IMR-90 (cell line): Measurements from ENCODE around the gene MARCHF3. TPM values are rescaled to one million over a fixed set of nuclear protein-coding genes. Genes with fewer than 3 reads are reported as not detected.

Source experiments
- ATAC-seq: fragments of 200-7000 bp; cut with Tn5 transposase; 2 replicates; pipeline ENCODE4 v1.9.1; 2020; ENCODE audit warnings: low read depth, mild to moderate bottlenecking, moderate library complexity
- BruUV-seq: library from RNA; stranded (reverse); fragments of 400-500 nt; replicated peaks from 2 replicates; lab custom pipeline; 2021; lab: Mats Ljungman, UMichigan
- CTCF ChIA-PET: fragments of 300-600 bp; formaldehyde crosslinking; extraction: SDS; loops from one replicate; lab custom pipeline; 2021; ENCODE audit warnings: antibody characterized with exemption; lab: Yijun Ruan, JAX
- POLR2A ChIA-PET: fragments of 300-600 bp; sonication (Branson Sonifier 250); formaldehyde crosslinking; loops from one replicate; lab custom pipeline; 2022; ENCODE audit warnings: antibody characterized with exemption; ENCODE audit not compliant: unreplicated experiment; lab: Charles Lee
- DNase-seq: peaks from one replicate; pipeline ENCODE4 v3.0.0; 2013
- H2AFZ ChIP-seq: replicated peaks from 2 replicates; pipeline ENCODE3; 2013; ENCODE audit warnings: low read length, mild to moderate bottlenecking; ENCODE audit not compliant: poor library complexity
- H2AK5ac ChIP-seq: 2 replicates; pipeline ENCODE4 v1.6.1; 2013; ENCODE audit warnings: low read depth, low read length, inconsistent platforms
- H2AK9ac ChIP-seq: replicated peaks from 2 replicates; pipeline ENCODE3; 2013; ENCODE audit warnings: mild to moderate bottlenecking, low read depth, low read length, moderate library complexity; ENCODE audit not compliant: poor library complexity
- H2BK120ac ChIP-seq: 2 replicates; pipeline ENCODE4 v1.6.1; 2013; ENCODE audit warnings: low read depth, low read length, inconsistent platforms
- H2BK15ac ChIP-seq: 3 replicates; pipeline ENCODE4 v1.6.1; 2013; ENCODE audit warnings: low read depth, low read length, inconsistent platforms
- H2BK20ac ChIP-seq: 2 replicates; pipeline ENCODE4 v1.6.1; 2013; ENCODE audit warnings: low read depth, mild to moderate bottlenecking, inconsistent platforms, low read length, moderate library complexity
- H2BK5ac ChIP-seq: 2 replicates; pipeline ENCODE4 v1.6.1; 2013; ENCODE audit warnings: mild to moderate bottlenecking, low read depth, low read length, inconsistent platforms; ENCODE audit not compliant: poor library complexity, severe bottlenecking
- H3K14ac ChIP-seq: replicated peaks from 2 replicates; pipeline ENCODE4 v1.6.1; 2013; ENCODE audit warnings: low read depth, low read length, inconsistent platforms
- H3K18ac ChIP-seq: 2 replicates; pipeline ENCODE4 v1.6.1; 2013; ENCODE audit warnings: low read depth, low read length, control low read depth
- H3K23ac ChIP-seq: 2 replicates; pipeline ENCODE4 v1.6.1; 2013; ENCODE audit warnings: low read depth, low read length, inconsistent platforms
- H3K27ac ChIP-seq: 2 replicates; pipeline ENCODE4 v1.5.1; 2013; ENCODE audit warnings: mild to moderate bottlenecking, control low read depth, low read length; ENCODE audit not compliant: insufficient read depth
- H3K27me3 ChIP-seq: 2 replicates; pipeline ENCODE4 v1.6.1; 2013; ENCODE audit warnings: low read length; ENCODE audit not compliant: control insufficient read depth, insufficient read depth
- H3K36me3 ChIP-seq: 2 replicates; pipeline ENCODE4 v1.6.1; 2013; ENCODE audit warnings: low read length, mixed read lengths; ENCODE audit not compliant: control insufficient read depth, insufficient read depth
- H3K4ac ChIP-seq: 2 replicates; pipeline ENCODE4 v1.6.1; 2013; ENCODE audit warnings: low read depth, low read length, inconsistent platforms
- H3K4me1 ChIP-seq: 2 replicates; pipeline ENCODE4 v1.6.1; 2013; ENCODE audit warnings: low read length, mixed read lengths; ENCODE audit not compliant: control insufficient read depth, insufficient read depth
- H3K4me2 ChIP-seq: 2 replicates; pipeline ENCODE4 v1.6.1; 2013; ENCODE audit warnings: low read depth, mild to moderate bottlenecking, control low read depth, low read length, moderate library complexity
- H3K4me3 ChIP-seq: 2 replicates; pipeline ENCODE4 v1.5.1; 2013; ENCODE audit warnings: low read depth, mild to moderate bottlenecking, control low read depth, low read length, moderate library complexity; ENCODE audit not compliant: insufficient read depth
- H3K56ac ChIP-seq: 2 replicates; pipeline ENCODE4 v1.6.1; 2013; ENCODE audit warnings: low read length, inconsistent platforms; ENCODE audit not compliant: insufficient read depth; ENCODE audit errors: extremely low read depth
- H3K79me1 ChIP-seq, 2 experiments: 2 replicates each; pipeline ENCODE4 v1.6.1; 2013; ENCODE audit warnings: low read length in 2 of 2, inconsistent platforms in 1 of 2, low read depth in 1 of 2
- H3K9ac ChIP-seq: 2 replicates; pipeline ENCODE4 v1.6.1; 2013; ENCODE audit warnings: low read depth, low read length, control low read depth
- H3K9me1 ChIP-seq: 2 replicates; pipeline ENCODE4 v1.6.1; 2013; ENCODE audit warnings: low read length, inconsistent platforms; ENCODE audit not compliant: insufficient read depth
- H3K9me3 ChIP-seq: 2 replicates; pipeline ENCODE4 v1.6.1; 2013; ENCODE audit warnings: low read length; ENCODE audit not compliant: control insufficient read depth, insufficient read depth
- H4K20me1 ChIP-seq: 2 replicates; pipeline ENCODE4 v1.6.1; 2013; ENCODE audit warnings: low read length, inconsistent platforms; ENCODE audit not compliant: insufficient read depth
- H4K5ac ChIP-seq: 2 replicates; pipeline ENCODE4 v1.6.1; 2013; ENCODE audit warnings: mild to moderate bottlenecking, low read depth, low read length, control low read depth
- H4K8ac ChIP-seq, 2 experiments: 2 replicates each; pipeline ENCODE4 v1.6.1; 2013; ENCODE audit warnings: low read depth in 2 of 2, low read length in 2 of 2, control low read depth in 1 of 2, inconsistent platforms in 1 of 2
- H4K91ac ChIP-seq: 2 replicates; pipeline ENCODE4 v1.6.1; 2013; ENCODE audit warnings: low read depth, low read length, inconsistent platforms; ENCODE audit not compliant: insufficient read depth
- BHLHE40 ChIP-seq: fragments of 150-350 bp; IDR thresholded peaks from 2 replicates; pipeline ENCODE4 v1.6.1; 2016; ENCODE audit warnings: mild to moderate bottlenecking, low read depth, low read length
- CEBPB ChIP-seq: IDR thresholded peaks from 2 replicates; pipeline ENCODE4 v1.6.1; 2012; ENCODE audit warnings: low read depth, low read length, improper control_type of control experiment
- CHD1 ChIP-seq: IDR thresholded peaks from 2 replicates; pipeline ENCODE4 v1.6.1; 2012; ENCODE audit warnings: low read depth, low read length, improper control_type of control experiment
- FOS ChIP-seq: fragments of 150-350 bp; IDR thresholded peaks from 2 replicates; pipeline ENCODE4 v1.6.1; 2016; ENCODE audit warnings: low read depth, low read length
- MAFK ChIP-seq: IDR thresholded peaks from 2 replicates; pipeline ENCODE4 v1.6.1; 2012; ENCODE audit warnings: low read depth, low read length, improper control_type of control experiment
- MAZ ChIP-seq: IDR thresholded peaks from 2 replicates; pipeline ENCODE4 v1.6.1; 2012; ENCODE audit warnings: low read depth, mild to moderate bottlenecking, low read length, improper control_type of control experiment, moderate library complexity, borderline replicate concordance
- MXI1 ChIP-seq: IDR thresholded peaks from 2 replicates; pipeline ENCODE4 v1.6.1; 2012; ENCODE audit warnings: low read depth, mild to moderate bottlenecking, low read length, moderate library complexity, borderline replicate concordance
- NFE2L2 ChIP-seq: fragments of 150-350 bp; IDR thresholded peaks from 2 replicates; pipeline ENCODE4 v1.6.1; 2016; ENCODE audit warnings: low read depth, mild to moderate bottlenecking, low read length
- POLR2A ChIP-seq: IDR thresholded peaks from 2 replicates; pipeline ENCODE4 v1.6.1; 2012; ENCODE audit warnings: mild to moderate bottlenecking, low read depth, low read length
- RAD21 ChIP-seq: IDR thresholded peaks from 2 replicates; pipeline ENCODE4 v1.6.1; 2012; ENCODE audit warnings: low read length, improper control_type of control experiment
- RFX5 ChIP-seq: IDR thresholded peaks from 2 replicates; pipeline ENCODE4 v1.8.0; 2012; ENCODE audit warnings: low read depth, mild to moderate bottlenecking, low read length, moderate library complexity
- SMC3 ChIP-seq: fragments of 150-350 bp; IDR thresholded peaks from 2 replicates; pipeline ENCODE4 v1.6.1; 2016; ENCODE audit warnings: low read depth, mild to moderate bottlenecking, antibody characterized with exemption, low read length, moderate library complexity
- WGBS, 2 experiments: methylation state at CpG; one replicate each; pipeline versions ENCODE4 v1.1.5 to v1.1.7; 2013; ENCODE audit warnings: missing lambda C conversion rate in 2 of 2; ENCODE audit not compliant: insufficient read length in 1 of 2; ENCODE audit errors: extremely low coverage in 2 of 2; 5-methylcytosine and 5-hydroxymethylcytosine counted together
- dilution Hi-C: fragments of 300-500 bp; cut with HindIII; formaldehyde crosslinking; loops from one replicate; pipeline ENCODE4 v1.14.3; 2018; ENCODE audit warnings: low sequenced_read_pairs; ENCODE audit not compliant: unreplicated experiment
- in situ Hi-C: fragments of 300-500 bp; cut with MboI; formaldehyde crosslinking; loops from 3 replicates; pipeline ENCODE4 v1.14.3; 2019; ENCODE audit warnings: low sequenced_read_pairs, inconsistent platforms, mixed read lengths
- intact Hi-C: fragments of 100-400 bp; cut with micrococcal nuclease; formaldehyde crosslinking; loops from 2 replicates; pipeline ENCODE4 v1.10.0; 2022
- polyA plus RNA-seq, 3 experiments: library from polyadenylated mRNA; depleted of rRNA; stranded (reverse); fragments of >200 nt; gene quantifications; 2 replicates each; pipeline ENCODE4 v1.2.3, GENCODE V29; 2012; ENCODE audit warnings: low replicate concordance in 1 of 3
- total RNA-seq: library from RNA; depleted of rRNA; stranded (reverse); fragments of >200 nt; gene quantifications from 2 replicates; pipeline ENCODE4 v1.2.3, GENCODE V29; 2012
- TF ChIP-seq, protein P1 (sequence below): conservative IDR thresholded peaks from 2 replicates; pipeline ENCODE4 v1.5.1; 2012; ENCODE audit warnings: mild to moderate bottlenecking, low read depth, low read length, improper control_type of control experiment
- TF ChIP-seq, protein P2 (sequence below): fragments of 150-350 bp; IDR thresholded peaks from 2 replicates; pipeline ENCODE4 v1.6.1; 2017; ENCODE audit warnings: mild to moderate bottlenecking, antibody characterized with exemption, low read length, low read depth
- TF ChIP-seq, protein P3 (sequence below): fragments of 150-350 bp; IDR thresholded peaks from 2 replicates; pipeline ENCODE4 v1.6.1; 2016; ENCODE audit warnings: low read depth, mild to moderate bottlenecking, low read length, moderate library complexity, borderline replicate concordance

Gene MARCHF3
- total and polyA plus RNA-seq, 2 of the 4 experiments (the other 2 are of a cell fraction) = 11.2 to 18.8 TPM

DNA sequence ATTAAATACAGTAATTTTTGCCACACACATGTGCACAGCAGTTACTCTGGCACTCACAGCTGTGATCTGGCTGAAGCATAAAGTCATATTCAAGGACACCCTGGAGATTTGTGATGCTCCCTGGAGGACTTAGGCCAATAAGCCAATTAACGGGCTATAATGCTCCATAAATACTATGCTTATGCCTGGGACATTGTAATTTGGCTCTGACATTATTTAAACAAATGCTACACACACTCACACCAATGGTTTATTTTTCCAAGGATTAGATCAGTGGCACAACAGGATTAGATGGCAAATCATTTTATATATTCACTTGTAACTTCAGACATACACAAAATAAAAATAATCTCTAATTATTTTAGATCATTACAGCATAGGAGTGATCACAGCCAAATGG is 142.2 kb downstream of the MARCHF3 start:
- DNase-seq (no peak), ATAC-seq (no peak)
- Histone ChIP-seq H3K4me1 (peaks cover 3% of the 10 kb centered on the region), H3K79me1 (peaks cover 0 to 3% of the 10 kb centered on the region in 2 experiments; a peak in 1 of 4 replicates), H2BK15ac (no peak overlapping the region), H4K91ac (no peak overlapping the region), H3K27me3 (no peaks in the 10 kb centered on the region), H3K18ac (no peak overlapping the region), H4K20me1 (no peaks in the 10 kb centered on the region), H2BK5ac (no peak overlapping the region), H2AK5ac (no peak overlapping the region), H3K36me3 (no peaks in the 10 kb centered on the region), H3K4me2 (no peak overlapping the region), H2BK20ac (no peak overlapping the region), H4K8ac (no peak overlapping the region), H3K9me1 (peaks cover 3% of the 10 kb centered on the region; the same call in 1 of the 2 replicates), H4K5ac (no peak overlapping the region), H2AFZ (no peak overlapping the region), H3K14ac (no peak overlapping the region), H2AK9ac (no peak overlapping the region), H3K23ac (no peak overlapping the region), H3K9ac (no peak overlapping the region), H3K27ac (no peak overlapping the region), H2BK120ac (no peak overlapping the region), H3K9me3 (no peaks in the 10 kb centered on the region), H3K4me3 (no peak overlapping the region), H3K4ac (no peak overlapping the region), H3K56ac (no peak overlapping the region)
- dilution Hi-C loops (no loop called here), in situ Hi-C loops (no loop called here), intact Hi-C loops (no loop called here)
- no TSS peak for BruUV-seq
- ChIA-PET POLR2A (no interaction called here), CTCF (no interaction called here)
- TF ChIP-seq FOS (no peak), NFE2L2 (no peak), POLR2A (no peak), RAD21 (no peak), CEBPB (no peak), MAFK (no peak), MXI1 (no peak), MAZ (no peak), SMC3 (no peak), RFX5 (no peak), CHD1 (no peak), BHLHE40 (no peak)
- TF ChIP-seq, protein P1, sequence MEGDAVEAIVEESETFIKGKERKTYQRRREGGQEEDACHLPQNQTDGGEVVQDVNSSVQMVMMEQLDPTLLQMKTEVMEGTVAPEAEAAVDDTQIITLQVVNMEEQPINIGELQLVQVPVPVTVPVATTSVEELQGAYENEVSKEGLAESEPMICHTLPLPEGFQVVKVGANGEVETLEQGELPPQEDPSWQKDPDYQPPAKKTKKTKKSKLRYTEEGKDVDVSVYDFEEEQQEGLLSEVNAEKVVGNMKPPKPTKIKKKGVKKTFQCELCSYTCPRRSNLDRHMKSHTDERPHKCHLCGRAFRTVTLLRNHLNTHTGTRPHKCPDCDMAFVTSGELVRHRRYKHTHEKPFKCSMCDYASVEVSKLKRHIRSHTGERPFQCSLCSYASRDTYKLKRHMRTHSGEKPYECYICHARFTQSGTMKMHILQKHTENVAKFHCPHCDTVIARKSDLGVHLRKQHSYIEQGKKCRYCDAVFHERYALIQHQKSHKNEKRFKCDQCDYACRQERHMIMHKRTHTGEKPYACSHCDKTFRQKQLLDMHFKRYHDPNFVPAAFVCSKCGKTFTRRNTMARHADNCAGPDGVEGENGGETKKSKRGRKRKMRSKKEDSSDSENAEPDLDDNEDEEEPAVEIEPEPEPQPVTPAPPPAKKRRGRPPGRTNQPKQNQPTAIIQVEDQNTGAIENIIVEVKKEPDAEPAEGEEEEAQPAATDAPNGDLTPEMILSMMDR = no peak
- TF ChIP-seq, protein P2, sequence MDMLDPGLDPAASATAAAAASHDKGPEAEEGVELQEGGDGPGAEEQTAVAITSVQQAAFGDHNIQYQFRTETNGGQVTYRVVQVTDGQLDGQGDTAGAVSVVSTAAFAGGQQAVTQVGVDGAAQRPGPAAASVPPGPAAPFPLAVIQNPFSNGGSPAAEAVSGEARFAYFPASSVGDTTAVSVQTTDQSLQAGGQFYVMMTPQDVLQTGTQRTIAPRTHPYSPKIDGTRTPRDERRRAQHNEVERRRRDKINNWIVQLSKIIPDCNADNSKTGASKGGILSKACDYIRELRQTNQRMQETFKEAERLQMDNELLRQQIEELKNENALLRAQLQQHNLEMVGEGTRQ = no peak
- TF ChIP-seq, protein P3, sequence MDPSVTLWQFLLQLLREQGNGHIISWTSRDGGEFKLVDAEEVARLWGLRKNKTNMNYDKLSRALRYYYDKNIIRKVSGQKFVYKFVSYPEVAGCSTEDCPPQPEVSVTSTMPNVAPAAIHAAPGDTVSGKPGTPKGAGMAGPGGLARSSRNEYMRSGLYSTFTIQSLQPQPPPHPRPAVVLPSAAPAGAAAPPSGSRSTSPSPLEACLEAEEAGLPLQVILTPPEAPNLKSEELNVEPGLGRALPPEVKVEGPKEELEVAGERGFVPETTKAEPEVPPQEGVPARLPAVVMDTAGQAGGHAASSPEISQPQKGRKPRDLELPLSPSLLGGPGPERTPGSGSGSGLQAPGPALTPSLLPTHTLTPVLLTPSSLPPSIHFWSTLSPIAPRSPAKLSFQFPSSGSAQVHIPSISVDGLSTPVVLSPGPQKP = no peak
- WGBS, 2 experiments = no CpG with 5 or more reads among the region's 1 CpG
